ENCODE data around the gene SPTBN2.

Gene SPTBN2

DNA sequence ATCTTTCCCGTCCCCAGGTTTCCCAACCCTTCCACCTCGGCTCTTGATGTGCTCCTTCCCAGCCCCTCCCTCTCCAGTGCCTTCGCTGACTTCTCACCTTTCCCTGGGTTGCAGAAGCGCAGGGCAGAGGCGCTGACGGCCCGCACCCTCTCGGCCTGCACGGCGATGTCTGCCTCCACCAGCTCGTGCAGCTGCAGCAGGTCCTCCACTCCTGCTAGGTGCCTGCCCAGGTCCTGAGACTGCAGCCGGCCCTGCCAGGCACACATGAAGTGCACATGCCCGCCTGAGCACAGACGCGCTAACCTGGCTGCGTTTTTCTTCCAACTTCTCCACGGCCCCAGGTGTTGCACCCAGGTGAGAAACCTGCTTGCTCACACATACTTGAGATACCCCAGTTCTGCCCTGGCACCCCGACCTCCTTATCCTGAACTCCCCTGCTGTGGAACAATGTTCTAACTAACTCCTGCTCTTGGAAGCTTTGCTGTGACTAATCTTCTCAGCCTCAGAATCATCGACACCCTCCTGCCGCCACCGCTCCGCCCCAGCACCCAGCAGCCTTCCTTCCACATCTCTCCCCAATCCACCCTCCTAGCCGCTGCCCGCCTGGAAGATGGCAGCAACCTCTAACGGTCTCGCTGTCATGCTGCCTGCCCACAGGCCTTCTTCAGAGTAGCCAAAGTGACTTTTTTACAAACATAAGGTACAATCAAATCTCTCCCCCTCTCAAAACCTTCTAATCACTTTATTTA is 23.3 kb downstream of the SPTBN2 start:
- no peak for DNase-seq (ENCODE audit: low read depth)
- no peak overlapping the region for H3K4me3 ChIP-seq (ENCODE audit: control insufficient read depth, low read depth, low read length)
- TF ChIP-seq, protein P1, sequence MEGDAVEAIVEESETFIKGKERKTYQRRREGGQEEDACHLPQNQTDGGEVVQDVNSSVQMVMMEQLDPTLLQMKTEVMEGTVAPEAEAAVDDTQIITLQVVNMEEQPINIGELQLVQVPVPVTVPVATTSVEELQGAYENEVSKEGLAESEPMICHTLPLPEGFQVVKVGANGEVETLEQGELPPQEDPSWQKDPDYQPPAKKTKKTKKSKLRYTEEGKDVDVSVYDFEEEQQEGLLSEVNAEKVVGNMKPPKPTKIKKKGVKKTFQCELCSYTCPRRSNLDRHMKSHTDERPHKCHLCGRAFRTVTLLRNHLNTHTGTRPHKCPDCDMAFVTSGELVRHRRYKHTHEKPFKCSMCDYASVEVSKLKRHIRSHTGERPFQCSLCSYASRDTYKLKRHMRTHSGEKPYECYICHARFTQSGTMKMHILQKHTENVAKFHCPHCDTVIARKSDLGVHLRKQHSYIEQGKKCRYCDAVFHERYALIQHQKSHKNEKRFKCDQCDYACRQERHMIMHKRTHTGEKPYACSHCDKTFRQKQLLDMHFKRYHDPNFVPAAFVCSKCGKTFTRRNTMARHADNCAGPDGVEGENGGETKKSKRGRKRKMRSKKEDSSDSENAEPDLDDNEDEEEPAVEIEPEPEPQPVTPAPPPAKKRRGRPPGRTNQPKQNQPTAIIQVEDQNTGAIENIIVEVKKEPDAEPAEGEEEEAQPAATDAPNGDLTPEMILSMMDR (conservative IDR thresholded peaks at IDR 0.05; ENCODE audit: control insufficient read depth, insufficient read depth, low read depth, low read length), result no peak

- no peak for DNase-seq (ENCODE audit: low read depth)
- TF ChIP-seq, protein P1 (conservative IDR thresholded peaks at IDR 0.05; ENCODE audit: control insufficient read depth, insufficient read depth, low read depth, low read length), result no peak
- no peak overlapping the region for H3K4me3 ChIP-seq (ENCODE audit: control insufficient read depth, low read depth, low read length)
Measured at GRCh38 chr11:66704659-66705360, 24.2 kb downstream of the SPTBN2 start.

GRCh38 chr11:66701432-66702240 is 27.4 kb downstream of the SPTBN2 start:
- TF ChIP-seq, protein P1 (conservative IDR thresholded peaks at IDR 0.05; ENCODE audit: control insufficient read depth, insufficient read depth, low read depth, low read length), result no peak
- DNase-seq (ENCODE audit: low read depth), result no peak
- H3K4me3 ChIP-seq (ENCODE audit: control insufficient read depth, low read depth, low read length), result no peak overlapping the region

DNA sequence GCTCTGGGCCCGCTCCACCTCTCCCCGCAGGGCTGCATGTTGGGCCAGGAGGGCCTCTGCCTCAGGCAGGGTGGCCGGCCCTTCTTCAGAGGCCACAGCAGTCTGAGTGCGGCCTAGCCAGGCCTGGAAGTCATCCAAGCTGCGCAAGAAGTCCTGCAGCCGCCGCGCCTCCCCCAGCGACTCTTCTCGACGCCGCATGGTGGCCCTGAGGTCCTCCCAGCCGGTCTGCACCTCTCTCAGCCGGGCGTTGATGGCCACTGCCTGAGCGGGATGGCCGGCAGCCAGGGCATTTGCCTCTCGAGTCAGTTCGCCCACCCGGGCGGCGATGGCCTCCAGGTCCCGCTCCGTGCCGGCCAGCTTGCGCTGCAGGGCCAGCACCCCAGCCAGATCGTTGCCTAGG is 28.3 kb downstream of the SPTBN2 start:
- TF ChIP-seq, protein P1 (conservative IDR thresholded peaks at IDR 0.05; ENCODE audit: control insufficient read depth, insufficient read depth, low read depth, low read length), result no peak
- H3K4me3 ChIP-seq (ENCODE audit: control insufficient read depth, low read depth, low read length), result no peak overlapping the region
- DNase-seq (ENCODE audit: low read depth), result no peak

GRCh38 chr11:66700337-66700736 is 28.7 kb downstream of the SPTBN2 start:
- no peak for DNase-seq (ENCODE audit: low read depth)
- TF ChIP-seq, protein P1 (conservative IDR thresholded peaks at IDR 0.05; ENCODE audit: control insufficient read depth, insufficient read depth, low read depth, low read length), result no peak
- no peak overlapping the region for H3K4me3 ChIP-seq (ENCODE audit: control insufficient read depth, low read depth, low read length)

DNA sequence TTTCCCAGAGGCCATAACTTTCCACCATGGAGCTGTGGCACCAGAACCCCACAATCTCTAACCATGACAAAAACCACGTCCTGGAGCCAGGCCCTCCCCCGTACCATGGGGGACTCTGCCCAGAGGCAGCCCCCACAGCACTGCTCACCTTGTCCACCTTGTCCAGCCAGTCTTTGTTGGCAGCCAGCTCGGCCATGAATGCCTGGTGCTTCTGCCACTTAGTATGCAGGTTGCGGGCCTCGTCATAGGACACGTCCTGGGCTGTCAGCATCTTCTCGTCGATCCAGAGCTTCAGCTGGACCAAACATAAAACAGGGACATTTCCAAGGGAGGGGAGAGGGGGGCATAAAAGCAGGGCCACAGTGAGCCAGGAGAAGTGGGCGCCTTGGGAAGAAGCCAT is 30.5 kb downstream of the SPTBN2 start:
- no peak for DNase-seq (ENCODE audit: low read depth)
- TF ChIP-seq, protein P1 (conservative IDR thresholded peaks at IDR 0.05; ENCODE audit: control insufficient read depth, insufficient read depth, low read depth, low read length), result no peak
- H3K4me3 ChIP-seq (ENCODE audit: control insufficient read depth, low read depth, low read length), result no peak overlapping the region
